IMR-90 (cell line): ENCODE results near the gene TYW5. TPM values are rescaled to one million over a fixed set of nuclear protein-coding genes. Genes with fewer than 3 reads are reported as not detected.
A peak's percentile ranks its signal among the peaks of the same experiment; 100 is the strongest.

ENCODE experiments used
- ATAC-seq: fragments of 200-7000 bp; cut with Tn5 transposase; 2 replicates; pipeline ENCODE4 v1.9.1; 2020; ENCODE audit warnings: low read depth, mild to moderate bottlenecking, moderate library complexity
- BruUV-seq: library from RNA; stranded (reverse); fragments of 400-500 nt; replicated peaks from 2 replicates; lab custom pipeline; 2021; lab: Mats Ljungman, UMichigan
- CTCF ChIA-PET: fragments of 300-600 bp; formaldehyde crosslinking; extraction: SDS; loops from one replicate; lab custom pipeline; 2021; ENCODE audit warnings: antibody characterized with exemption; lab: Yijun Ruan, JAX
- POLR2A ChIA-PET: fragments of 300-600 bp; sonication (Branson Sonifier 250); formaldehyde crosslinking; loops from one replicate; lab custom pipeline; 2022; ENCODE audit warnings: antibody characterized with exemption; ENCODE audit not compliant: unreplicated experiment; lab: Charles Lee
- DNase-seq: peaks from one replicate; pipeline ENCODE4 v3.0.0; 2013
- H2AFZ ChIP-seq: replicated peaks from 2 replicates; pipeline ENCODE3; 2013; ENCODE audit warnings: low read length, mild to moderate bottlenecking; ENCODE audit not compliant: poor library complexity
- H2AK5ac ChIP-seq: 2 replicates; pipeline ENCODE4 v1.6.1; 2013; ENCODE audit warnings: low read depth, low read length, inconsistent platforms
- H2AK9ac ChIP-seq: replicated peaks from 2 replicates; pipeline ENCODE3; 2013; ENCODE audit warnings: mild to moderate bottlenecking, low read depth, low read length, moderate library complexity; ENCODE audit not compliant: poor library complexity
- H2BK120ac ChIP-seq: 2 replicates; pipeline ENCODE4 v1.6.1; 2013; ENCODE audit warnings: low read depth, low read length, inconsistent platforms
- H2BK15ac ChIP-seq: 3 replicates; pipeline ENCODE4 v1.6.1; 2013; ENCODE audit warnings: low read depth, low read length, inconsistent platforms
- H2BK20ac ChIP-seq: 2 replicates; pipeline ENCODE4 v1.6.1; 2013; ENCODE audit warnings: low read depth, mild to moderate bottlenecking, inconsistent platforms, low read length, moderate library complexity
- H2BK5ac ChIP-seq: 2 replicates; pipeline ENCODE4 v1.6.1; 2013; ENCODE audit warnings: mild to moderate bottlenecking, low read depth, low read length, inconsistent platforms; ENCODE audit not compliant: poor library complexity, severe bottlenecking
- H3K14ac ChIP-seq: replicated peaks from 2 replicates; pipeline ENCODE4 v1.6.1; 2013; ENCODE audit warnings: low read depth, low read length, inconsistent platforms
- H3K18ac ChIP-seq: 2 replicates; pipeline ENCODE4 v1.6.1; 2013; ENCODE audit warnings: low read depth, low read length, control low read depth
- H3K23ac ChIP-seq: 2 replicates; pipeline ENCODE4 v1.6.1; 2013; ENCODE audit warnings: low read depth, low read length, inconsistent platforms
- H3K27ac ChIP-seq: 2 replicates; pipeline ENCODE4 v1.5.1; 2013; ENCODE audit warnings: mild to moderate bottlenecking, control low read depth, low read length; ENCODE audit not compliant: insufficient read depth
- H3K27me3 ChIP-seq: 2 replicates; pipeline ENCODE4 v1.6.1; 2013; ENCODE audit warnings: low read length; ENCODE audit not compliant: control insufficient read depth, insufficient read depth
- H3K36me3 ChIP-seq: 2 replicates; pipeline ENCODE4 v1.6.1; 2013; ENCODE audit warnings: low read length, mixed read lengths; ENCODE audit not compliant: control insufficient read depth, insufficient read depth
- H3K4ac ChIP-seq: 2 replicates; pipeline ENCODE4 v1.6.1; 2013; ENCODE audit warnings: low read depth, low read length, inconsistent platforms
- H3K4me1 ChIP-seq: 2 replicates; pipeline ENCODE4 v1.6.1; 2013; ENCODE audit warnings: low read length, mixed read lengths; ENCODE audit not compliant: control insufficient read depth, insufficient read depth
- H3K4me2 ChIP-seq: 2 replicates; pipeline ENCODE4 v1.6.1; 2013; ENCODE audit warnings: low read depth, mild to moderate bottlenecking, control low read depth, low read length, moderate library complexity
- H3K4me3 ChIP-seq: 2 replicates; pipeline ENCODE4 v1.5.1; 2013; ENCODE audit warnings: low read depth, mild to moderate bottlenecking, control low read depth, low read length, moderate library complexity; ENCODE audit not compliant: insufficient read depth
- H3K56ac ChIP-seq: 2 replicates; pipeline ENCODE4 v1.6.1; 2013; ENCODE audit warnings: low read length, inconsistent platforms; ENCODE audit not compliant: insufficient read depth; ENCODE audit errors: extremely low read depth
- H3K79me1 ChIP-seq, 2 experiments: 2 replicates each; pipeline ENCODE4 v1.6.1; 2013; ENCODE audit warnings: low read length in 2 of 2, inconsistent platforms in 1 of 2, low read depth in 1 of 2
- H3K9ac ChIP-seq: 2 replicates; pipeline ENCODE4 v1.6.1; 2013; ENCODE audit warnings: low read depth, low read length, control low read depth
- H3K9me1 ChIP-seq: 2 replicates; pipeline ENCODE4 v1.6.1; 2013; ENCODE audit warnings: low read length, inconsistent platforms; ENCODE audit not compliant: insufficient read depth
- H3K9me3 ChIP-seq: 2 replicates; pipeline ENCODE4 v1.6.1; 2013; ENCODE audit warnings: low read length; ENCODE audit not compliant: control insufficient read depth, insufficient read depth
- H4K20me1 ChIP-seq: 2 replicates; pipeline ENCODE4 v1.6.1; 2013; ENCODE audit warnings: low read length, inconsistent platforms; ENCODE audit not compliant: insufficient read depth
- H4K5ac ChIP-seq: 2 replicates; pipeline ENCODE4 v1.6.1; 2013; ENCODE audit warnings: mild to moderate bottlenecking, low read depth, low read length, control low read depth
- H4K8ac ChIP-seq, 2 experiments: 2 replicates each; pipeline ENCODE4 v1.6.1; 2013; ENCODE audit warnings: low read depth in 2 of 2, low read length in 2 of 2, control low read depth in 1 of 2, inconsistent platforms in 1 of 2
- H4K91ac ChIP-seq: 2 replicates; pipeline ENCODE4 v1.6.1; 2013; ENCODE audit warnings: low read depth, low read length, inconsistent platforms; ENCODE audit not compliant: insufficient read depth
- CHD1 ChIP-seq: IDR thresholded peaks from 2 replicates; pipeline ENCODE4 v1.6.1; 2012; ENCODE audit warnings: low read depth, low read length, improper control_type of control experiment
- FOS ChIP-seq: fragments of 150-350 bp; IDR thresholded peaks from 2 replicates; pipeline ENCODE4 v1.6.1; 2016; ENCODE audit warnings: low read depth, low read length
- MAFK ChIP-seq: IDR thresholded peaks from 2 replicates; pipeline ENCODE4 v1.6.1; 2012; ENCODE audit warnings: low read depth, low read length, improper control_type of control experiment
- MXI1 ChIP-seq: IDR thresholded peaks from 2 replicates; pipeline ENCODE4 v1.6.1; 2012; ENCODE audit warnings: low read depth, mild to moderate bottlenecking, low read length, moderate library complexity, borderline replicate concordance
- POLR2A ChIP-seq: IDR thresholded peaks from 2 replicates; pipeline ENCODE4 v1.6.1; 2012; ENCODE audit warnings: mild to moderate bottlenecking, low read depth, low read length
- RAD21 ChIP-seq: IDR thresholded peaks from 2 replicates; pipeline ENCODE4 v1.6.1; 2012; ENCODE audit warnings: low read length, improper control_type of control experiment
- RCOR1 ChIP-seq: IDR thresholded peaks from 2 replicates; pipeline ENCODE4 v1.6.1; 2012; ENCODE audit warnings: mild to moderate bottlenecking, low read length, improper control_type of control experiment; ENCODE audit not compliant: insufficient replicate concordance
- RFX5 ChIP-seq: IDR thresholded peaks from 2 replicates; pipeline ENCODE4 v1.8.0; 2012; ENCODE audit warnings: low read depth, mild to moderate bottlenecking, low read length, moderate library complexity
- SMC3 ChIP-seq: fragments of 150-350 bp; IDR thresholded peaks from 2 replicates; pipeline ENCODE4 v1.6.1; 2016; ENCODE audit warnings: low read depth, mild to moderate bottlenecking, antibody characterized with exemption, low read length, moderate library complexity
- WGBS, 2 experiments: methylation state at CpG; one replicate each; pipeline versions ENCODE4 v1.1.5 to v1.1.7; 2013; ENCODE audit warnings: missing lambda C conversion rate in 2 of 2; ENCODE audit not compliant: insufficient read length in 1 of 2; ENCODE audit errors: extremely low coverage in 2 of 2; 5-methylcytosine and 5-hydroxymethylcytosine counted together
- dilution Hi-C: fragments of 300-500 bp; cut with HindIII; formaldehyde crosslinking; loops from one replicate; pipeline ENCODE4 v1.14.3; 2018; ENCODE audit warnings: low sequenced_read_pairs; ENCODE audit not compliant: unreplicated experiment
- in situ Hi-C: fragments of 300-500 bp; cut with MboI; formaldehyde crosslinking; loops from 3 replicates; pipeline ENCODE4 v1.14.3; 2019; ENCODE audit warnings: low sequenced_read_pairs, inconsistent platforms, mixed read lengths
- intact Hi-C: fragments of 100-400 bp; cut with micrococcal nuclease; formaldehyde crosslinking; loops from 2 replicates; pipeline ENCODE4 v1.10.0; 2022
- polyA plus RNA-seq, 3 experiments: library from polyadenylated mRNA; depleted of rRNA; stranded (reverse); fragments of >200 nt; gene quantifications; 2 replicates each; pipeline ENCODE4 v1.2.3, GENCODE V29; 2012; ENCODE audit warnings: low replicate concordance in 1 of 3
- total RNA-seq: library from RNA; depleted of rRNA; stranded (reverse); fragments of >200 nt; gene quantifications from 2 replicates; pipeline ENCODE4 v1.2.3, GENCODE V29; 2012
- TF ChIP-seq, protein P1 (sequence below): conservative IDR thresholded peaks from 2 replicates; pipeline ENCODE4 v1.5.1; 2012; ENCODE audit warnings: mild to moderate bottlenecking, low read depth, low read length, improper control_type of control experiment
- TF ChIP-seq, protein P2 (sequence below): fragments of 150-350 bp; IDR thresholded peaks from 2 replicates; pipeline ENCODE4 v1.6.1; 2016; ENCODE audit warnings: low read depth, mild to moderate bottlenecking, low read length, moderate library complexity, borderline replicate concordance

Gene TYW5
- total and polyA plus RNA-seq, 2 of the 4 experiments (the other 2 are of a cell fraction) = 3.8 to 4.0 TPM

DNA sequence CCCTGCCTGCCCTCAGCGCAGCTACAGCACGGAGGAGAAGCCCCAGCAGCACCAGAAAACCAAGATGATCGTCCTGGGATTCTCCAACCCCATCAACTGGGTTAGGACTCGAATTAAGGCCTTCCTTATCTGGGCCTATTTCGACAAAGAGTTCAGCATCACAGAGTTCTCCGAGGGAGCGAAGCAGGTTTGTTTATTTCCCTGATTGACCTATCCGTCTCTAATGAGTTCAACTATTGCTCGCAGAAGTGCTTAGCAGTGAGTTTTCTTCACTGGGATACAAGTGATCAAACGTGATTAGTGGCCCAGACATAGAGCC lies 730 bp upstream of the TYW5 start:
- H2AFZ ChIP-seq = peak overlapping the region; percentile 98
- ChIA-PET POLR2A (no interaction called here), CTCF (no interaction called here)
- TF ChIP-seq, protein P1, sequence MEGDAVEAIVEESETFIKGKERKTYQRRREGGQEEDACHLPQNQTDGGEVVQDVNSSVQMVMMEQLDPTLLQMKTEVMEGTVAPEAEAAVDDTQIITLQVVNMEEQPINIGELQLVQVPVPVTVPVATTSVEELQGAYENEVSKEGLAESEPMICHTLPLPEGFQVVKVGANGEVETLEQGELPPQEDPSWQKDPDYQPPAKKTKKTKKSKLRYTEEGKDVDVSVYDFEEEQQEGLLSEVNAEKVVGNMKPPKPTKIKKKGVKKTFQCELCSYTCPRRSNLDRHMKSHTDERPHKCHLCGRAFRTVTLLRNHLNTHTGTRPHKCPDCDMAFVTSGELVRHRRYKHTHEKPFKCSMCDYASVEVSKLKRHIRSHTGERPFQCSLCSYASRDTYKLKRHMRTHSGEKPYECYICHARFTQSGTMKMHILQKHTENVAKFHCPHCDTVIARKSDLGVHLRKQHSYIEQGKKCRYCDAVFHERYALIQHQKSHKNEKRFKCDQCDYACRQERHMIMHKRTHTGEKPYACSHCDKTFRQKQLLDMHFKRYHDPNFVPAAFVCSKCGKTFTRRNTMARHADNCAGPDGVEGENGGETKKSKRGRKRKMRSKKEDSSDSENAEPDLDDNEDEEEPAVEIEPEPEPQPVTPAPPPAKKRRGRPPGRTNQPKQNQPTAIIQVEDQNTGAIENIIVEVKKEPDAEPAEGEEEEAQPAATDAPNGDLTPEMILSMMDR = no peak
- TF ChIP-seq CHD1 = no peak
- no peak for TF ChIP-seq RCOR1
- no peak for TF ChIP-seq MAFK
- no peak for TF ChIP-seq MXI1
- TF ChIP-seq, protein P2, sequence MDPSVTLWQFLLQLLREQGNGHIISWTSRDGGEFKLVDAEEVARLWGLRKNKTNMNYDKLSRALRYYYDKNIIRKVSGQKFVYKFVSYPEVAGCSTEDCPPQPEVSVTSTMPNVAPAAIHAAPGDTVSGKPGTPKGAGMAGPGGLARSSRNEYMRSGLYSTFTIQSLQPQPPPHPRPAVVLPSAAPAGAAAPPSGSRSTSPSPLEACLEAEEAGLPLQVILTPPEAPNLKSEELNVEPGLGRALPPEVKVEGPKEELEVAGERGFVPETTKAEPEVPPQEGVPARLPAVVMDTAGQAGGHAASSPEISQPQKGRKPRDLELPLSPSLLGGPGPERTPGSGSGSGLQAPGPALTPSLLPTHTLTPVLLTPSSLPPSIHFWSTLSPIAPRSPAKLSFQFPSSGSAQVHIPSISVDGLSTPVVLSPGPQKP = no peak
- TF ChIP-seq SMC3 = no peak
- no peak for TF ChIP-seq RFX5
- TF ChIP-seq FOS = no peak
- no peak for TF ChIP-seq POLR2A
- no peak for TF ChIP-seq RAD21
- H3K27ac ChIP-seq = peak overlapping the region; percentile 89
- peak overlapping the region; percentile 92 for H2BK5ac ChIP-seq
- peak overlapping the region; percentile 68 for H3K23ac ChIP-seq
- peak overlapping the region; percentile 98 to 100 for H4K8ac ChIP-seq
- H2AK5ac ChIP-seq = peak overlapping the region; percentile 50; the same call in 1 of the 2 replicates
- peaks cover 22 to 40% of the 10 kb centered on the region in 2 experiments for H3K79me1 ChIP-seq
- no peaks in the 10 kb centered on the region for H3K9me3 ChIP-seq
- peak overlapping the region; percentile 89; the same call in 1 of the 2 replicates for H4K91ac ChIP-seq
- H2BK20ac ChIP-seq = no peak overlapping the region
- H2AK9ac ChIP-seq = peak overlapping the region; percentile 96
- peaks cover 8% of the 10 kb centered on the region for H3K4me1 ChIP-seq
- no peaks in the 10 kb centered on the region for H3K27me3 ChIP-seq
- H4K20me1 ChIP-seq = 0 out of 2 replicates have a peak, but pooled peaks cover 6% of the 10 kb centered on the region
- no peak for ATAC-seq
- WGBS, 2 experiments = 0% methylated on average over 5 of the region's 10 CpGs; no CpG with 5 or more reads in 1 of the 2 experiments
- dilution Hi-C loops (no loop called here), intact Hi-C loops (no loop called here), in situ Hi-C loops (no loop called here)
- no peak overlapping the region for H2BK120ac ChIP-seq
- peak overlapping the region; percentile 93 for H3K9ac ChIP-seq
- H3K14ac ChIP-seq = peak overlapping the region; percentile 67
- DNase-seq = no peak
- H3K36me3 ChIP-seq = peaks cover 5% of the 10 kb centered on the region
- peak overlapping the region; percentile 76 for H3K4ac ChIP-seq
- peak overlapping the region; percentile 57 for H3K56ac ChIP-seq
- TSS peak; percentile 45 for BruUV-seq
- H3K4me2 ChIP-seq = peak overlapping the region; percentile 98
- H2BK15ac ChIP-seq = no peak overlapping the region
- H4K5ac ChIP-seq = peak overlapping the region; percentile 97
- H3K18ac ChIP-seq = peak overlapping the region; percentile 7; the same call in 1 of the 2 replicates
- H3K4me3 ChIP-seq = peak overlapping the region; percentile 98
- H3K9me1 ChIP-seq = 0 out of 2 replicates have a peak, but pooled peaks cover 4% of the 10 kb centered on the region
